SK-N-SH (cell line): Measurements from ENCODE around the gene VTI1B. TPM values are rescaled to one million over a fixed set of nuclear protein-coding genes. Genes with fewer than 3 reads are reported as not detected.

ENCODE experiments used
- CTCF ChIA-PET: fragments of 300-600, 350-600 bp; formaldehyde crosslinking; extraction: SDS; loops from one replicate; lab custom pipeline; 2021; lab: Yijun Ruan, JAX
- POLR2A ChIA-PET: fragments of 350-600 bp; sonication (Branson Sonifier 250); formaldehyde crosslinking; extraction: SDS; loops from one replicate; lab custom pipeline; 2020; ENCODE audit warnings: antibody characterized with exemption, inconsistent platforms; lab: Yijun Ruan, JAX
- DNase-seq: peaks from one replicate; pipeline ENCODE4 v3.0.0; 2012
- H2AFZ ChIP-seq: fragments of 200-600 bp; sonication (generic); 2 replicates; pipeline ENCODE4 v1.8.1; 2016; ENCODE audit warnings: antibody characterized with exemption, mild to moderate bottlenecking, low read depth
- H3F3A ChIP-seq: fragments of 200-600 bp; sonication (generic); replicated peaks from 2 replicates; pipeline ENCODE3; 2016; ENCODE audit warnings: antibody characterized with exemption, mild to moderate bottlenecking; ENCODE audit not compliant: insufficient read depth
- H3K27ac ChIP-seq, 2 experiments: fragments of 200-500 bp in 1 of 2; fragments of 200-600 bp in 1 of 2; sonication (Bioruptor generic) in 1 of 2; sonication (generic), shearing (Covaris generic) in 1 of 2; 2 replicates each; pipeline versions ENCODE4 v1.5.1 to v1.6.1; 2014 to 2016; ENCODE audit warnings: low read depth in 2 of 2, inconsistent platforms in 1 of 2, low read length in 1 of 2, mild to moderate bottlenecking in 1 of 2, mixed read lengths in 1 of 2
- H3K27me3 ChIP-seq: fragments of 200-600 bp; sonication (generic), shearing (Covaris generic); 2 replicates; pipeline ENCODE4 v1.6.1; 2016; ENCODE audit warnings: mixed run types; ENCODE audit not compliant: insufficient read depth
- H3K36me3 ChIP-seq, 2 experiments: fragments of 200-500 bp in 1 of 2; fragments of 200-600 bp in 1 of 2; sonication (Bioruptor generic) in 1 of 2; sonication (generic) in 1 of 2; replicated peaks in 1 of 2; 2 replicates each; pipeline versions ENCODE3 to v1.5.1; 2014 to 2016; ENCODE audit warnings: low read length in 1 of 2, mild to moderate bottlenecking in 1 of 2; ENCODE audit not compliant: insufficient read depth in 2 of 2, control insufficient read depth in 1 of 2
- H3K4me1 ChIP-seq, 2 experiments: fragments of 200-500 bp in 1 of 2; fragments of 200-600 bp in 1 of 2; sonication (Bioruptor generic) in 1 of 2; sonication (generic), shearing (Covaris generic) in 1 of 2; 2 replicates each; pipeline versions ENCODE4 v1.5.1 to v1.6.1; 2014 to 2016; ENCODE audit warnings: low read depth in 1 of 2, low read length in 1 of 2, mixed run types in 1 of 2; ENCODE audit not compliant: insufficient read depth in 2 of 2, control insufficient read depth in 1 of 2
- H3K4me2 ChIP-seq: fragments of 200-600 bp; sonication (generic), shearing (Covaris generic); 2 replicates; pipeline ENCODE4 v1.6.1; 2017; ENCODE audit warnings: mixed run types
- H3K4me3 ChIP-seq, 2 experiments: fragments of 200-500 bp in 1 of 2; fragments of 200-600 bp in 1 of 2; sonication (Bioruptor generic) in 1 of 2; sonication (generic), shearing (Covaris generic) in 1 of 2; 2 replicates each; pipeline versions ENCODE4 v1.5.1 to v1.8.1; 2014 to 2016; ENCODE audit warnings: low read depth in 2 of 2, inconsistent platforms in 1 of 2, low read length in 1 of 2, mild to moderate bottlenecking in 1 of 2, mixed read lengths in 1 of 2, moderate library complexity in 1 of 2
- H3K79me2 ChIP-seq: fragments of 200-600 bp; sonication (generic); 2 replicates; pipeline ENCODE4 v1.8.1; 2017; ENCODE audit warnings: mild to moderate bottlenecking; ENCODE audit not compliant: insufficient read depth
- H3K9ac ChIP-seq: fragments of 200-600 bp; sonication (generic); 2 replicates; pipeline ENCODE4 v1.6.1; 2017; ENCODE audit warnings: mixed run types
- H3K9me2 ChIP-seq: fragments of 200-600 bp; sonication (generic); 2 replicates; pipeline ENCODE4 v1.6.1; 2017; ENCODE audit warnings: mixed run types
- H3K9me3 ChIP-seq: fragments of 200-600 bp; sonication (generic); 2 replicates; pipeline ENCODE4 v1.6.1; 2017; ENCODE audit warnings: mixed run types, mild to moderate bottlenecking, moderate library complexity
- H4K20me1 ChIP-seq: fragments of 200-600 bp; sonication (generic); 2 replicates; pipeline ENCODE4 v1.6.1; 2017; ENCODE audit warnings: mild to moderate bottlenecking, mixed run types; ENCODE audit not compliant: insufficient read depth
- CHD2 ChIP-seq: fragments of 150-350 bp; IDR thresholded peaks from 2 replicates; pipeline ENCODE4 v1.6.1; 2018; ENCODE audit warnings: low read length; ENCODE audit not compliant: partially characterized antibody
- ELF1 ChIP-seq: IDR thresholded peaks from 2 replicates; pipeline ENCODE4 v1.4.0; 2012
- EP300 ChIP-seq, 2 experiments: IDR thresholded peaks; 2 replicates each; pipeline versions ENCODE4 v1.4.0 to v1.6.1; 2012; ENCODE audit warnings: borderline replicate concordance in 1 of 2, low read depth in 1 of 2, low read length in 1 of 2
- EZH2phosphoT487 ChIP-seq: fragments of 200-600 bp; sonication (generic); IDR thresholded peaks from 2 replicates; pipeline ENCODE4 v1.6.1; 2017; ENCODE audit warnings: low read depth, mixed run types, mild to moderate bottlenecking, antibody characterized with exemption, moderate library complexity, borderline replicate concordance
- FOSL2 ChIP-seq: IDR thresholded peaks from 2 replicates; pipeline ENCODE4 v1.4.0; 2012; ENCODE audit warnings: low read depth, mild to moderate bottlenecking, moderate library complexity, borderline replicate concordance
- GABPA ChIP-seq: IDR thresholded peaks from 2 replicates; pipeline ENCODE4 v1.4.0; 2012; ENCODE audit warnings: low read depth, mild to moderate bottlenecking
- GATA2 ChIP-seq: sonication (generic); formaldehyde crosslinking; IDR thresholded peaks from 2 replicates; pipeline ENCODE4 v1.5.0; 2020; ENCODE audit warnings: mild to moderate bottlenecking, missing genetic modification reagents
- IRF3 ChIP-seq: fragments of 150-350 bp; IDR thresholded peaks from 2 replicates; pipeline ENCODE4 v1.6.1; 2016; ENCODE audit warnings: mild to moderate bottlenecking, low read depth, low read length
- MEF2A ChIP-seq: IDR thresholded peaks from 2 replicates; pipeline ENCODE4 v1.4.0; 2012; ENCODE audit warnings: low read depth, borderline replicate concordance
- NFIC ChIP-seq: IDR thresholded peaks from 2 replicates; pipeline ENCODE4 v1.4.0; 2012; ENCODE audit warnings: borderline replicate concordance
- NRF1 ChIP-seq: IDR thresholded peaks from 2 replicates; pipeline ENCODE4 v1.6.1; 2012; ENCODE audit warnings: low read depth, mild to moderate bottlenecking, low read length
- RFX5 ChIP-seq: IDR thresholded peaks from 2 replicates; pipeline ENCODE4 v1.6.1; 2012; ENCODE audit warnings: mild to moderate bottlenecking, improper control_type of control experiment, low read length
- RXRA ChIP-seq: IDR thresholded peaks from 2 replicates; pipeline ENCODE4 v1.4.0; 2012; ENCODE audit warnings: low read depth, mild to moderate bottlenecking, borderline replicate concordance
- SMC3 ChIP-seq: IDR thresholded peaks from 2 replicates; pipeline ENCODE4 v1.6.1; 2012; ENCODE audit warnings: low read depth, low read length, improper control_type of control experiment
- TCF12 ChIP-seq: IDR thresholded peaks from 2 replicates; pipeline ENCODE4 v1.4.0; 2012
- YY1 ChIP-seq: IDR thresholded peaks from 2 replicates; pipeline ENCODE4 v1.4.0; 2012; ENCODE audit warnings: low read depth, mild to moderate bottlenecking
- ZBTB33 ChIP-seq: IDR thresholded peaks from 2 replicates; pipeline ENCODE4 v1.4.0; 2012; ENCODE audit warnings: low read depth, borderline replicate concordance
- WGBS: methylation state at CpG from one replicate; pipeline ENCODE4 v1.1.6; 2017; ENCODE audit warnings: low lambda C conversion rate; 5-methylcytosine and 5-hydroxymethylcytosine counted together
- polyA plus RNA-seq, 3 experiments: library from polyadenylated mRNA; depleted of rRNA; stranded (reverse); fragments of >200 nt; gene quantifications; 2 replicates each; pipeline ENCODE4 v1.2.3, GENCODE V29; 2012
- TF ChIP-seq, protein P1 (sequence below): IDR thresholded peaks from 2 replicates; pipeline ENCODE4; 2012
- TF ChIP-seq, protein P2 (sequence below): IDR thresholded peaks from 2 replicates; pipeline ENCODE4 v1.4.0; 2012; ENCODE audit warnings: low read depth
- TF ChIP-seq, protein P3 (sequence below): IDR thresholded peaks from 2 replicates; pipeline ENCODE4 v1.6.1; 2012; ENCODE audit warnings: mild to moderate bottlenecking, low read depth, low read length, moderate library complexity

Gene VTI1B
- polyA plus RNA-seq, 1 of the 3 experiments (the other 2 are of a cell fraction), result 59.2 TPM

DNA sequence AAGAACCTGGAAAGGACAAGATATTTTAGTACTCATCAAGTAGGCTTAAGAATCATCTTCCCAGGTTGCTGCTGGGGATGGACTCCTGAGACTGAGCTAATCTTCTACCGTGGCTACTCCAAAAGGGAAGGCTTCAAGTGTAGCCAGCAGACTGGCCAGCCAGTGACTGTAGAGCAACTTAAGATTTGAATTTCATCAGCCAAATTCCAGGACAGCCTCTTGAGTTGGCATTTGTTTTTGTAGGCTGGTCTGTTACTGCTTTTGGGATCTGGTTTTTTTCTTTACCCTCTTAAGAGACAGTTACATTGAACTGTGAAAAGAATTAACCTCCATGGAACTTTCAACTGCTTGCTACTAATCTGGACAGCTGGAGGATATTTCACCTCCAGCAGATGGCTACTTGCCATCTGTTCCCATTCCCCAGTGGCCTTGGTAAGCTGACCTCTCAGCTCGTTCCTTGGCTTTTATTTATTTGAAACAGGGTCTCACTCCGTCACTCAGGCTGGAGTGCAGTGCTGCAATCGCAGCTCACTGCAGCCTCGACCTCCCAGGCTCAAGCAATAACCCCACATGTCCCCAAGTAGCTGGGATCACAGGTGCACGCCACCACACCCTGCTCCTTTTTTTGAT is 20.7 kb downstream of the VTI1B start:
- no peaks in the 10 kb centered on the region for H4K20me1 ChIP-seq
- 97% methylated on average over 6 of the region's 6 CpGs for WGBS
- TF ChIP-seq GABPA, result no peak
- TF ChIP-seq IRF3, result no peak
- TF ChIP-seq, protein P1, sequence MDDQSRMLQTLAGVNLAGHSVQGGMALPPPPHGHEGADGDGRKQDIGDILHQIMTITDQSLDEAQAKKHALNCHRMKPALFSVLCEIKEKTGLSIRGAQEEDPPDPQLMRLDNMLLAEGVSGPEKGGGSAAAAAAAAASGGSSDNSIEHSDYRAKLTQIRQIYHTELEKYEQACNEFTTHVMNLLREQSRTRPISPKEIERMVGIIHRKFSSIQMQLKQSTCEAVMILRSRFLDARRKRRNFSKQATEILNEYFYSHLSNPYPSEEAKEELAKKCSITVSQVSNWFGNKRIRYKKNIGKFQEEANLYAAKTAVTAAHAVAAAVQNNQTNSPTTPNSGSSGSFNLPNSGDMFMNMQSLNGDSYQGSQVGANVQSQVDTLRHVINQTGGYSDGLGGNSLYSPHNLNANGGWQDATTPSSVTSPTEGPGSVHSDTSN, result no peak
- TF ChIP-seq, protein P2, sequence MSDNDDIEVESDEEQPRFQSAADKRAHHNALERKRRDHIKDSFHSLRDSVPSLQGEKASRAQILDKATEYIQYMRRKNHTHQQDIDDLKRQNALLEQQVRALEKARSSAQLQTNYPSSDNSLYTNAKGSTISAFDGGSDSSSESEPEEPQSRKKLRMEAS, result no peak
- no peak for TF ChIP-seq RFX5
- no peak for TF ChIP-seq GATA2 (CRISPR knock-in tag)
- TF ChIP-seq RXRA, result no peak
- no peak for TF ChIP-seq EZH2phosphoT487
- TF ChIP-seq EP300 (IDR thresholded peaks at IDR 0.05; ENCODE audit: borderline replicate concordance in 1 of 2, low read depth in 1 of 2, low read length in 1 of 2), result no peak
- TF ChIP-seq ELF1, result no peak
- TF ChIP-seq TCF12, result no peak
- TF ChIP-seq CHD2, result no peak
- TF ChIP-seq ZBTB33, result no peak
- no peak for TF ChIP-seq SMC3
- no peak for TF ChIP-seq NRF1
- TF ChIP-seq FOSL2, result no peak
- TF ChIP-seq MEF2A, result no peak
- TF ChIP-seq, protein P3, sequence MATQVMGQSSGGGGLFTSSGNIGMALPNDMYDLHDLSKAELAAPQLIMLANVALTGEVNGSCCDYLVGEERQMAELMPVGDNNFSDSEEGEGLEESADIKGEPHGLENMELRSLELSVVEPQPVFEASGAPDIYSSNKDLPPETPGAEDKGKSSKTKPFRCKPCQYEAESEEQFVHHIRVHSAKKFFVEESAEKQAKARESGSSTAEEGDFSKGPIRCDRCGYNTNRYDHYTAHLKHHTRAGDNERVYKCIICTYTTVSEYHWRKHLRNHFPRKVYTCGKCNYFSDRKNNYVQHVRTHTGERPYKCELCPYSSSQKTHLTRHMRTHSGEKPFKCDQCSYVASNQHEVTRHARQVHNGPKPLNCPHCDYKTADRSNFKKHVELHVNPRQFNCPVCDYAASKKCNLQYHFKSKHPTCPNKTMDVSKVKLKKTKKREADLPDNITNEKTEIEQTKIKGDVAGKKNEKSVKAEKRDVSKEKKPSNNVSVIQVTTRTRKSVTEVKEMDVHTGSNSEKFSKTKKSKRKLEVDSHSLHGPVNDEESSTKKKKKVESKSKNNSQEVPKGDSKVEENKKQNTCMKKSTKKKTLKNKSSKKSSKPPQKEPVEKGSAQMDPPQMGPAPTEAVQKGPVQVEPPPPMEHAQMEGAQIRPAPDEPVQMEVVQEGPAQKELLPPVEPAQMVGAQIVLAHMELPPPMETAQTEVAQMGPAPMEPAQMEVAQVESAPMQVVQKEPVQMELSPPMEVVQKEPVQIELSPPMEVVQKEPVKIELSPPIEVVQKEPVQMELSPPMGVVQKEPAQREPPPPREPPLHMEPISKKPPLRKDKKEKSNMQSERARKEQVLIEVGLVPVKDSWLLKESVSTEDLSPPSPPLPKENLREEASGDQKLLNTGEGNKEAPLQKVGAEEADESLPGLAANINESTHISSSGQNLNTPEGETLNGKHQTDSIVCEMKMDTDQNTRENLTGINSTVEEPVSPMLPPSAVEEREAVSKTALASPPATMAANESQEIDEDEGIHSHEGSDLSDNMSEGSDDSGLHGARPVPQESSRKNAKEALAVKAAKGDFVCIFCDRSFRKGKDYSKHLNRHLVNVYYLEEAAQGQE, result no peak
- TF ChIP-seq YY1, result no peak
- no peak for TF ChIP-seq NFIC
- TF ChIP-seq, all 33 proteins: peak for 0

More for the DNA sequence above, 20.7 kb downstream of the VTI1B start:
- H3K27ac ChIP-seq, result no peak overlapping the region
- H3K27me3 ChIP-seq, result no peaks in the 10 kb centered on the region
- peaks cover 7% of the 10 kb centered on the region; the same call in 1 of the 2 replicates for H3K79me2 ChIP-seq
- no peak overlapping the region for H3K4me3 ChIP-seq
- DNase-seq, result no peak
- H3K4me2 ChIP-seq, result no peak overlapping the region
- H3F3A ChIP-seq, result no peaks in the 10 kb centered on the region
- H3K9ac ChIP-seq, result no peak overlapping the region
- H3K9me3 ChIP-seq, result no peaks in the 10 kb centered on the region
- ChIA-PET CTCF (interaction anchor here (1.1 to 3.0 kb wide), 4 partner anchors 12 to 69 kb away, joined by 3 to 11 read pairs (median 3); no protein-coding TSS in a partner anchor), POLR2A (no interaction called here)
- H3K9me2 ChIP-seq, result no peaks in the 10 kb centered on the region
- no peak overlapping the region for H2AFZ ChIP-seq
- peaks cover 0 to 6% of the 10 kb centered on the region in 2 experiments; a peak in 1 of 4 replicates for H3K4me1 ChIP-seq
- peaks cover 59 to 72% of the 10 kb centered on the region in 2 experiments for H3K36me3 ChIP-seq
